ENCODE data around the gene KIF6. TPM values are rescaled to one million over a fixed set of nuclear protein-coding genes. Genes with fewer than 3 reads are reported as not detected.
"Not testable (repeated sequence)": the region's sequence is repeated elsewhere in the genome, so short reads cannot be mapped to it uniquely, and the experiment has no call there.

Gene KIF6
- polyA plus RNA-seq, 2 of the 4 experiments (the other 2 are of a cell fraction) = 0.05 to 0.39 TPM

GRCh38 chr6:39287601-39288000 is 437.6 kb downstream of the KIF6 start (continued):
- TF ChIP-seq MYC (IDR thresholded peaks at IDR 0.05; ENCODE audit: borderline replicate concordance, low read length) (no peak), FOSL2 (IDR thresholded peaks at IDR 0.05) (no peak), FOSL2 (CRISPR knock-in tag; IDR thresholded peaks at IDR 0.05) (no peak), TFCP2L1 (CRISPR knock-in tag; IDR thresholded peaks at IDR 0.05) (no peak), HEYL (CRISPR knock-in tag; IDR thresholded peaks at IDR 0.05) (no peak)

GRCh38 chr6:39286596-39286995 is 438.6 kb downstream of the KIF6 start:
- 15% methylated on average over 5 of the region's 10 CpGs for WGBS (ENCODE audit: missing lambda C conversion rate)

GRCh38 chr6:39282774-39283173 is 442.4 kb downstream of the KIF6 start:
- DNase-seq (ENCODE audit: low read depth in 1 of 2, low spot score in 1 of 2) = no peak
- H3K27ac ChIP-seq = no peak overlapping the region
- 53% methylated on average over 2 of the region's 2 CpGs for WGBS (ENCODE audit: missing lambda C conversion rate)
- H3K9me3 ChIP-seq = no peaks in the 10 kb centered on the region
- ChIA-PET CTCF (interaction anchor here (1.9 kb wide), 1 partner anchor 27 kb away, joined by 6 read pairs; no protein-coding TSS in a partner anchor), POLR2A (interaction anchor here (0.6 kb wide), 1 partner anchor 846 kb away, joined by 8 read pairs; no protein-coding TSS in a partner anchor)
- FAIRE-seq = no peak
- H3K4me2 ChIP-seq = no peak overlapping the region
- TF ChIP-seq MAZ (IDR thresholded peaks at IDR 0.05; ENCODE audit: borderline replicate concordance, low read depth, low read length) (no peak), PHF8 (IDR thresholded peaks at IDR 0.05; ENCODE audit: borderline replicate concordance, low read depth) (no peak), HOXB13 (CRISPR knock-in tag; IDR thresholded peaks at IDR 0.05; ENCODE audit: low read depth) (no peak), NR3C1 (IDR thresholded peaks at IDR 0.05) (no peak), FOSB (CRISPR knock-in tag; IDR thresholded peaks at IDR 0.05) (no peak)
- H3K4me1 ChIP-seq = peaks cover 9% of the 10 kb centered on the region
- no peak for ATAC-seq
- no peak overlapping the region for H3K4me3 ChIP-seq

More at GRCh38 chr6:39286596-39286995, 438.6 kb downstream of the KIF6 start:
- FAIRE-seq; H3K4me1 ChIP-seq; H3K4me3 ChIP-seq; H3K9me3 ChIP-seq; H3K4me2 ChIP-seq; H3K27ac ChIP-seq; ATAC-seq; CTCF ChIA-PET; DNase-seq (ENCODE audit: low read depth in 1 of 2, low spot score in 1 of 2); POLR2A ChIA-PET: not testable (repeated sequence)

GRCh38 chr6:39281312-39281980 is 443.8 kb downstream of the KIF6 start:
- CTCF ChIA-PET = no interaction called here
- no peak for TF ChIP-seq KDM1A (IDR thresholded peaks at IDR 0.05; ENCODE audit: low read depth)
- TF ChIP-seq TP53 (CRISPR knock-in tag; IDR thresholded peaks at IDR 0.05) = no peak
- TF ChIP-seq EP300 (IDR thresholded peaks at IDR 0.05) = no peak
- TF ChIP-seq CHD2 (IDR thresholded peaks at IDR 0.05; ENCODE audit: low read length, partially characterized antibody) = no peak
- TF ChIP-seq EHMT2 (IDR thresholded peaks at IDR 0.05; ENCODE audit: low read depth) = no peak
- TF ChIP-seq SMC3 (IDR thresholded peaks at IDR 0.05) = no peak
- TF ChIP-seq ZC3H11A (IDR thresholded peaks at IDR 0.05) = no peak
- no peak for TF ChIP-seq HMGXB4 (CRISPR knock-in tag; IDR thresholded peaks at IDR 0.05; ENCODE audit: borderline replicate concordance)
- no peak for TF ChIP-seq REST (IDR thresholded peaks at IDR 0.05)
- TF ChIP-seq HDAC2 (IDR thresholded peaks at IDR 0.05) = no peak
- no peak for TF ChIP-seq CBX8 (IDR thresholded peaks at IDR 0.05)
- TF ChIP-seq JUNB (IDR thresholded peaks at IDR 0.05) = no peak
- no peak for TF ChIP-seq PBX3 (IDR thresholded peaks at IDR 0.05)
- TF ChIP-seq ZNF302 (CRISPR knock-in tag; IDR thresholded peaks at IDR 0.05) = no peak
- no peak for TF ChIP-seq CTCF (IDR thresholded peaks at IDR 0.05)
- TF ChIP-seq FOSL2 (IDR thresholded peaks at IDR 0.05) = no peak
- TF ChIP-seq FOSL2 (CRISPR knock-in tag; IDR thresholded peaks at IDR 0.05) = no peak
- no peak for ATAC-seq
- Histone ChIP-seq H3K4me1 (peaks cover 9% of the 10 kb centered on the region), H3K9me3 (no peaks in the 10 kb centered on the region), H3K27ac (no peak overlapping the region), H3K4me3 (no peak overlapping the region), H3K4me2 (no peak overlapping the region)
- POLR2A ChIA-PET = no interaction called here
- no peak for DNase-seq (ENCODE audit: low read depth in 1 of 2, low spot score in 1 of 2)
- FAIRE-seq = no peak
- 62% methylated on average over 10 of the region's 11 CpGs for WGBS (ENCODE audit: missing lambda C conversion rate)

All from A549 (cell line).